Smooth muscle cell (in vitro differentiated cells): ENCODE data around the gene NEDD8. TPM values are rescaled to one million over a fixed set of nuclear protein-coding genes. Genes with fewer than 3 reads are reported as not detected.

Experiments
- DNase-seq: peaks from one replicate; lab custom pipeline; 2025; ENCODE audit not compliant: unreplicated experiment; lab: John Stamatoyannopoulos, UW
- H2AFZ ChIP-seq: fragments of 200-600 bp; sonication (generic); 2 replicates; pipeline ENCODE4 v1.6.0; 2016; ENCODE audit warnings: antibody characterized with exemption, low read depth, mild to moderate bottlenecking
- H3F3A ChIP-seq: fragments of 200-600 bp; sonication (generic); 2 replicates; pipeline ENCODE4 v1.6.0; 2017; ENCODE audit warnings: antibody characterized with exemption, low read depth
- H3K27ac ChIP-seq: fragments of 200-600 bp; sonication (generic); 2 replicates; pipeline ENCODE4 v1.5.1; 2016; ENCODE audit warnings: low read depth, mild to moderate bottlenecking
- H3K27me3 ChIP-seq: fragments of 200-600 bp; sonication (generic); 2 replicates; pipeline ENCODE4 v1.6.1; 2016; ENCODE audit warnings: low read depth, mild to moderate bottlenecking
- H3K36me3 ChIP-seq: fragments of 200-600 bp; sonication (generic); 2 replicates; pipeline ENCODE4 v1.5.1; 2016; ENCODE audit warnings: low read depth
- H3K4me1 ChIP-seq: fragments of 200-600 bp; sonication (generic); 2 replicates; pipeline ENCODE4 v1.5.1; 2016; ENCODE audit warnings: low read depth
- H3K4me2 ChIP-seq: fragments of 200-600 bp; sonication (generic); 2 replicates; pipeline ENCODE4 v1.6.0; 2016; ENCODE audit warnings: mild to moderate bottlenecking
- H3K4me3 ChIP-seq: fragments of 200-600 bp; sonication (generic); 2 replicates; pipeline ENCODE4 v1.5.1; 2016; ENCODE audit warnings: mild to moderate bottlenecking
- H3K79me2 ChIP-seq: fragments of 200-600 bp; sonication (generic); 2 replicates; pipeline ENCODE4 v1.6.0; 2016; ENCODE audit warnings: low read depth, mild to moderate bottlenecking
- H3K9ac ChIP-seq: fragments of 200-600 bp; sonication (generic); 2 replicates; pipeline ENCODE4 v1.6.0; 2016; ENCODE audit warnings: low read depth
- H3K9me3 ChIP-seq: fragments of 200-600 bp; sonication (generic); replicated peaks from 2 replicates; pipeline ENCODE4 v1.5.1; 2016; ENCODE audit warnings: low read depth
- H4K20me1 ChIP-seq: fragments of 200-600 bp; sonication (generic); 2 replicates; pipeline ENCODE4 v1.6.0; 2016; ENCODE audit warnings: low read depth
- CTCF ChIP-seq: fragments of 200-600 bp; sonication (generic); IDR thresholded peaks from 2 replicates; pipeline ENCODE4 v1.5.1; 2017; ENCODE audit warnings: borderline replicate concordance, mild to moderate bottlenecking, antibody characterized with exemption; ENCODE audit not compliant: insufficient read depth, poor library complexity, severe bottlenecking
- WGBS: methylation state at CpG from one replicate; pipeline ENCODE4 v1.1.7; 2016; ENCODE audit warnings: low lambda C conversion rate; 5-methylcytosine and 5-hydroxymethylcytosine counted together
- polyA plus RNA-seq: library from polyadenylated mRNA; unstranded; fragments of >200 nt; fragmentation: Nextera tagmentation; extraction: Ambion mirVana; gene quantifications from 2 replicates; pipeline ENCODE4 v1.2.1, GENCODE V29; 2016
- total RNA-seq: library from RNA; depleted of rRNA; stranded (reverse); fragments of >200 nt; gene quantifications from 2 replicates; pipeline ENCODE4 v1.2.3, GENCODE V29; 2014

NEDD8 gene
- total and polyA plus RNA-seq, 2 experiments from 2014 or later: 211 to 375 TPM

GRCh38 chr14:24258548-24259265 lies 26.5 kb upstream of the NEDD8 start:
- H3K9ac ChIP-seq: no peak overlapping the region
- no peaks in the 10 kb centered on the region for H3K4me1 ChIP-seq
- no peaks in the 10 kb centered on the region for H4K20me1 ChIP-seq
- no peaks in the 10 kb centered on the region for H3K27me3 ChIP-seq
- TF ChIP-seq CTCF: no peak
- WGBS: 95% methylated on average over 18 of the region's 18 CpGs
- H3K9me3 ChIP-seq: no peaks in the 10 kb centered on the region
- H3K36me3 ChIP-seq: no peaks in the 10 kb centered on the region
- no peaks in the 10 kb centered on the region for H3F3A ChIP-seq
- no peak overlapping the region for H3K4me2 ChIP-seq
- H3K27ac ChIP-seq: no peak overlapping the region
- H2AFZ ChIP-seq: no peak overlapping the region
- DNase-seq: no peak
- no peak overlapping the region for H3K4me3 ChIP-seq
- no peaks in the 10 kb centered on the region for H3K79me2 ChIP-seq

GRCh38 chr14:24258119-24258518 lies 26.0 kb upstream of the NEDD8 start:
- Histone ChIP-seq H4K20me1 (no peaks in the 10 kb centered on the region), H3K4me1 (no peaks in the 10 kb centered on the region), H3K9ac (no peak overlapping the region), H3K9me3 (no peaks in the 10 kb centered on the region), H3K4me2 (no peak overlapping the region), H3K79me2 (no peaks in the 10 kb centered on the region), H3K4me3 (no peak overlapping the region), H3K27ac (no peak overlapping the region), H3K36me3 (no peaks in the 10 kb centered on the region), H3F3A (no peaks in the 10 kb centered on the region), H2AFZ (no peak overlapping the region), H3K27me3 (no peaks in the 10 kb centered on the region)
- WGBS: 98% methylated on average over 8 of the region's 9 CpGs
- TF ChIP-seq CTCF: no peak
- no peak for DNase-seq

GRCh38 chr14:24256960-24257359 lies 24.8 kb upstream of the NEDD8 start:
- Histone ChIP-seq H3K36me3 (no peaks in the 10 kb centered on the region), H3K9ac (no peak overlapping the region), H3K4me2 (no peak overlapping the region), H3F3A (no peaks in the 10 kb centered on the region), H3K27me3 (no peaks in the 10 kb centered on the region), H3K27ac (no peak overlapping the region), H3K4me1 (peaks cover 4% of the 10 kb centered on the region), H2AFZ (no peak overlapping the region), H3K79me2 (no peaks in the 10 kb centered on the region), H4K20me1 (no peaks in the 10 kb centered on the region), H3K4me3 (no peak overlapping the region), H3K9me3 (no peaks in the 10 kb centered on the region)
- WGBS: 90% methylated on average over 3 of the region's 4 CpGs
- no peak for TF ChIP-seq CTCF
- DNase-seq: no peak
